NCI-H460 (cell line): ENCODE results near the gene ACAP3. TPM values are rescaled to one million over a fixed set of nuclear protein-coding genes. Genes with fewer than 3 reads are reported as not detected.

Source experiments
- DNase-seq: peaks from one replicate; pipeline ENCODE4 v3.0.0-alpha.2; 2016; ENCODE audit warnings: low read depth; ENCODE audit errors: extremely low read depth
- total RNA-seq: library from RNA; depleted of rRNA; stranded (reverse); fragments of >200 nt; shearing (Covaris generic); gene quantifications from 2 replicates; pipeline ENCODE4 v1.2.3, GENCODE V29; 2014

ACAP3 gene
- total RNA-seq, 1 experiment from 2014 or later, result 10.3 TPM

DNA sequence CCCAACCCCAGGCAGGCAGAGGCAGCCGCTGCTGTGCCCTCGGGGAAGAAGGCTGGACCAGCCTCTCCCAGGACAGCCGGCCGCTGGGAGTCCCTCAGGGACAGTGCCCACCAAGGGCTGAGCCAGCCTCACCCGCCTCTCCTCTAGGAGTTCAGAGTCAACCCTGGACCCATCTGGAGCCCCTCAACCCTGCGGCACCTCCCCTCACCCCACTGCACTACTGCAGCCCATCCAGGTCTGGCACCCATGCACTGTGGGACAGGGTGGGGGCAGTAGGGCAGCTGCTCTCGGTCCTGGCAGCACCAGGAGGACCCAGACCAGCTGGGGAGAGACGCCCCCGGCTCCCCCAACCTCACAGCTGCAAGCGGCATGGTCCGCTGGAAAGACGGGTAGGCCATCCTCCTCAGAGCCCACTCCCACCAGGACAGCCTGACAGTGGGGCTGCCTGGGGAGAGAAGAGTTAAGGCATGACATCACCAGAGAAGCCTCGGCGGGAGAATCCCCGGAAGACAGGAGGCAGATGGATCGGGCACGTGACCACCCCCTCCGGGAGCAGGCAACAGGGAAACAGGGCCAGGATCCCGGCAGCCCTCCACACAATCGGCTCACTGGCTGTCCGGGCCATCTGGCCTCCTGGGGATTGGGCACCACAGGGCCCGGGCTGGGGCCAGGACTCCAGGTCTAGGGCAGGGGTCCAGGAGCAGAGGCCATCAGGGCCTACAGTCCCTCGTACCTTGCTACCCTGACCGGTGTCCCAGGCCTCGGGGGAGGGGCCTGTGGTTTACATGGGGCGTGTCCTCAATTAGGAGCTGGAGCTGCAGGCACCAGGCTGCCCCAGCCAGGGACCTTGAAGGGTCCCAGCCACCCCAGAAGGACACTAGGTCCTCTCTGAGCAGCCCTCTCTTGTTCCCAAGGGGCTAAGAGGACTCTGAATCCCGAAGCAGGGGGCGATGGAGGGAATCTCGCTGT lies 3.1 kb downstream of the ACAP3 start:
- DNase-seq, result no peak

DNA sequence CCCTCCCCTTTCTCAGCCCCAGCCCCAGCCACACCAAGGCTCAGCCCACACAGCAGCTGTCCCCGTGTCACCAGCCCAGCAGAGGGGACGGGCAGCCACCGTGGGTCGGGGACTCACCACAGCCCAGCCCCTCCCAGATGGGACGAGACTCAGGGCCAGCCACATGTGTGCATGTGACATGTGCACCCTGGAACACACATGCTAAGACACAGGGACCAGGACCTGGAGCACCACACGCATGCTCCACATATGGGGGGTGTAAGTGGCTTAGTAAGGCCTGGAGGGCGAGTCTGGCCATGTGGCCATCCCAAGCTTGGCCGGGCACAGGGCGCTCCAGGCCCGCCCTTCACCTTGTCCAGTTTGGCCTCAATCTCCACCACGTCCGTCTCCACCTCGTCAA lies 4.0 kb downstream of the ACAP3 start:
- DNase-seq, result no peak

DNA sequence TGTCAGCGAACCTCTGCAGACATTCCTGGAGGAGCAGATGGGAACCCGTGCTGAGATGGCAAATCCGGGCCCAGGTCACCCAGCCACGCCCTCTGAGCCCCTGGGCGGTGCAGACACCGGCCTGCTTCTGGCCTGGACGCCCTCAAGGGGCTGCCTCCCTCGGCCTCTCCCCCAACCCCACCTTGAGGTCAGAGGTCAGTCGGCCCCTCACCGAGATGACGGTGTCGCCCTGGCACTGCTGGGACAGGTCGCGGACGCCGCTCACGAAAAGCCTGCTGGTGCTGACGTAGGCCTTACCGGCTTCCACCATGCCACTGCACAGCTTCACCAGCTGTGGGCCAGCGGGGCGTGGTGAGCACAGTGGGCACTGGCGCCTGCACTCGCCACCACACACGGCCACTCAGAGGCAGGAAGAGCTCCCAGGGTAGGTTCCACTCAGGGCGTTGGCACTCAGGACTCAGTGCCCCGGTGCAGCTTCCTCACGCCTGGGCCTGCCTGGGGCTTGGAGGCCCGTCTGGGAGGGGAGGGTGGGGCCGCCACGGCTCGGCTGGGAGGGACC lies 4.7 kb downstream of the ACAP3 start:
- no peak for DNase-seq

DNA sequence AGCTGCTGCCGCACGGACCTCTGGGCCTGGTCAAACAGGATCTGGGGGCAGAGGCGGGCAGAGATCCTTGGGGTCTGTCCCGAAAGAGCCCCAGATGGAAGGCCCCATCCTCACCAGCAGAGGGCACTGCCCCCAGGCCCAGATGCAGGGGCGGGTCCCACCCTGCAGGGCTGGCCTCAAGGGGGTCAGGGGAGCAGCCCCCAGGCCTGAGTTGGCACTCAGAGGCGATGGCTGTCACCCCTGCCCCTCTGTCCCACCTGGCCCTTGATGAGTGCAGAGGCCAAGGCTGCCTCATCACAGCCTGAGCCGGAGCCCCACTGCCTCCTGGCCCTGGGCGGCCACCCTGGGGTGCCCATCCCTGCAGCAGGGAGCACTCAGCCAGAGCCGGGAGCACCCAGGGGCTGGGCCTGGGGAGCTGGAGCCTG lies 5.7 kb downstream of the ACAP3 start:
- DNase-seq, result no peak

- no peak for DNase-seq
Observed at GRCh38 chr1:1300352-1300739, 7.4 kb downstream of the ACAP3 start.

GRCh38 chr1:1299686-1300351 lies 7.9 kb downstream of the ACAP3 start:
- no peak for DNase-seq

- DNase-seq, result no peak
Observed at GRCh38 chr1:1298861-1299685, 8.7 kb downstream of the ACAP3 start.

GRCh38 chr1:1297802-1298424 lies 9.8 kb downstream of the ACAP3 start:
- no peak for DNase-seq

GRCh38 chr1:1296070-1297061 lies 11.4 kb downstream of the ACAP3 start:
- no peak for DNase-seq

DNA sequence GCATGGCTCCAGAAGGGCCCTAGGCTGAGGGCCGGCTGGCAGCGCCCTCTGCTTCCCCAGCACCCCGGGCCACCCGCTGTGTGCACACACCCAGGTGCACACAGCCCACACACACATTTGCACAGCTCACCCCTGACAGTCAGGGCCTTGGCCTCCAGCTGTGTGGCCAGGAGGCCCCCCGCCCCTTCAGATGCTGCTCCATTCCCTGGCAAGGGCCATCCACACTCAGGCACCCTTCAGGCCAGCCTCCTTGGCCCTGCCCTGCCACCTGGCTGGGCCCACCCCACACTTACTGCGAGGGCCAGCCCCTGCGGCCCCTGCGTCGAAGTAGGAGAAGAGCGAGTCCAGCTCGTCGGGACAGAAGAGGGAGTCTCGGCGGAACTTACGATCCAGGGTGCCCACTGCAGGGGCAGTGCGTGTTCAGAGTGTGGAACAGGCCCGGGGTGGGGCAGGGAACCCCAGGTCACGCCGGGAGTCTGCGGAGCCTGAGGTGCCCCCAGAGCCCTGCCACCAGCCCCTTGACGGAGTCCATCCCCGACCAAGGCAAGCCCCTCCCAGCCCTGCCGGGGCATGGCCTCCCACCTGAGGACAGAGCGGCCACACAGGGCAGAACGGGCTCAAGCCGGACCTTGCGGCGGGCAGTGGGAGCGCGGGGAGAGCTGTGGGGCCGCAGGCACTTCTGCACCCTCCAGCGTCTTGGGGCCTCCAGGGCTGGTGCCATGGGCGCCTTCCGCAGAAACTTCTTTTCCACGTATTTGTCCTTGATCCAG lies 12.4 kb downstream of the ACAP3 start:
- no peak for DNase-seq

- DNase-seq, result no peak
Observed at GRCh38 chr1:1294250-1294890, 13.4 kb downstream of the ACAP3 start.

GRCh38 chr1:1293263-1294249 lies 14.2 kb downstream of the ACAP3 start:
- DNase-seq, result no peak

DNA sequence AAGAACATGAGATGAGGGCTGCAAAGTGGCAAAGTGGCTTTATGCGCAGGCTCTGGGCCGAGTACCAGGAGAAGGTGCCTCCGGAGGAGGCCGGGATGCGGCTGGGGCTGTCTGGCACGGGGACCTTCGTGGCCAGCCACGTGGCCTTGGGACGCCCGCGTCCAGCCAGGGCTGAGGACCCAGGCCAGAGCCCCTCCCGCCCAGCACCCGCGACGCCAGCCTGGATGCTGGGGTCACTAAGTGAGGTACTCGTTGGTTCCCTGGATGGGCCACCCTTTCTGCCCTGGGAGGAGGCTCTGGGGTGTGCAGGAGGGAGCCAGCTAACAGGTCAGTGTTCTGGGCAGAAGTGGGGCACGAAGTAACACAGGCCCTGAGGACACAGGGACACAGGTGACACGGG lies 14.9 kb downstream of the ACAP3 start:
- no peak for DNase-seq

GRCh38 chr1:1292442-1292779 lies 15.3 kb downstream of the ACAP3 start:
- DNase-seq, result no peak

- DNase-seq, result peak; percentile 37
Observed at GRCh38 chr1:1291548-1292441, 15.9 kb downstream of the ACAP3 start.
